NT2/D1 (cell line): ENCODE measurements around the gene ESCO1.

Source experiments
- DNase-seq: peaks from one replicate; pipeline ENCODE4 v3.0.0-alpha.2; 2011; ENCODE audit warnings: low read depth, low spot score
- H3K27me3 ChIP-seq: 2 replicates; pipeline ENCODE4 v1.6.0; 2011; ENCODE audit warnings: mild to moderate bottlenecking; ENCODE audit not compliant: insufficient read length, insufficient read depth
- H3K36me3 ChIP-seq: 2 replicates; pipeline ENCODE4 v1.6.1; 2011; ENCODE audit warnings: mild to moderate bottlenecking, low read length, mixed read lengths; ENCODE audit not compliant: insufficient read depth, insufficient read length
- H3K4me1 ChIP-seq: 2 replicates; pipeline ENCODE4 v1.5.1; 2011; ENCODE audit not compliant: insufficient read depth, insufficient read length
- H3K4me3 ChIP-seq: 2 replicates; pipeline ENCODE4 v1.5.1; 2011; ENCODE audit warnings: low read depth; ENCODE audit not compliant: insufficient read length
- H3K9ac ChIP-seq: 2 replicates; pipeline ENCODE4 v1.6.0; 2011; ENCODE audit warnings: low read depth; ENCODE audit not compliant: insufficient read length
- H3K9me3 ChIP-seq: 2 replicates; pipeline ENCODE4 v1.5.1; 2011; ENCODE audit warnings: mild to moderate bottlenecking, low read length; ENCODE audit not compliant: insufficient read depth
- SUZ12 ChIP-seq: IDR thresholded peaks from 2 replicates; pipeline ENCODE4 v1.6.1; 2011; ENCODE audit not compliant: insufficient read length, insufficient read depth; ENCODE audit errors: extremely low read depth
- YY1 ChIP-seq: IDR thresholded peaks from 2 replicates; pipeline ENCODE4 v1.6.1; 2011; ENCODE audit not compliant: insufficient read length, insufficient read depth
- ZNF274 ChIP-seq: IDR thresholded peaks from 2 replicates; pipeline ENCODE4 v1.6.1; 2011; ENCODE audit warnings: mild to moderate bottlenecking, low read depth, low read length

The ESCO1 gene

DNA sequence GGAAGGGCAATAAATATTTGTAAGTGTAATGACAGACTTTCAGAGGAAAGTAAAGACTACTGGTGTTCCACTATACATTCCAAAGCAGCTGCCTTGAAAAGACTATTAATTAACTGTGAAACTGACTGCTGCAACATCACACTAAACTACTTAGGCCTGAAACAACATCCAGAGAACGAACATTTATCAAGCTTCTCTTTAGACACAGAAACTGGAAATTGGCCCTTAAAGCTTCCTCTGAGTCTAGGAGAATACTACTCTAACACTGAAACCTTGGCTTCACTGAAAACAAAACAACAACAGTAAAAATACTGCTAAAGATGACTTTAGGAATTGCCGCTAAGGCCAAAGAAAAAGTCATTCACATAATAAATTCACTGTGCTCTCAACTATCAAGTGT is 74.6 kb downstream of the ESCO1 start:
- Histone ChIP-seq H3K27me3 (no peaks in the 10 kb centered on the region), H3K4me3 (no peak overlapping the region), H3K9me3 (no peaks in the 10 kb centered on the region), H3K4me1 (no peaks in the 10 kb centered on the region), H3K36me3 (peaks cover 21% of the 10 kb centered on the region), H3K9ac (no peak overlapping the region)
- TF ChIP-seq ZNF274 (no peak), SUZ12 (no peak), YY1 (no peak)
- no peak for DNase-seq

GRCh38 chr18:21522530-21522929 is 78.0 kb downstream of the ESCO1 start:
- peaks cover 13% of the 10 kb centered on the region for H3K36me3 ChIP-seq
- no peak for DNase-seq
- no peaks in the 10 kb centered on the region for H3K9me3 ChIP-seq
- no peak for TF ChIP-seq SUZ12
- TF ChIP-seq YY1: no peak
- no peak for TF ChIP-seq ZNF274
- H3K4me3 ChIP-seq: no peak overlapping the region
- H3K27me3 ChIP-seq: no peaks in the 10 kb centered on the region
- no peak overlapping the region for H3K9ac ChIP-seq
- no peaks in the 10 kb centered on the region for H3K4me1 ChIP-seq

- no peaks in the 10 kb centered on the region for H3K36me3 ChIP-seq
- DNase-seq: no peak
Observed at GRCh38 chr18:21513741-21514140, 86.8 kb downstream of the ESCO1 start.

GRCh38 chr18:21513292-21513691 is 87.2 kb downstream of the ESCO1 start:
- Histone ChIP-seq H3K9me3 (no peaks in the 10 kb centered on the region), H3K27me3 (no peaks in the 10 kb centered on the region), H3K36me3 (no peaks in the 10 kb centered on the region), H3K4me3 (no peak overlapping the region), H3K9ac (no peak overlapping the region), H3K4me1 (no peaks in the 10 kb centered on the region)
- TF ChIP-seq SUZ12 (no peak), ZNF274 (no peak), YY1 (no peak)
- DNase-seq: no peak

More at GRCh38 chr18:21513741-21514140, 86.8 kb downstream of the ESCO1 start:
- no peaks in the 10 kb centered on the region for H3K9me3 ChIP-seq
- no peak overlapping the region for H3K9ac ChIP-seq
- H3K27me3 ChIP-seq: no peaks in the 10 kb centered on the region
- H3K4me3 ChIP-seq: no peak overlapping the region
- no peaks in the 10 kb centered on the region for H3K4me1 ChIP-seq
- TF ChIP-seq YY1 (no peak), ZNF274 (no peak), SUZ12 (no peak)

GRCh38 chr18:21509062-21509461 is 91.4 kb downstream of the ESCO1 start:
- no peaks in the 10 kb centered on the region for H3K27me3 ChIP-seq
- no peaks in the 10 kb centered on the region for H3K9me3 ChIP-seq
- H3K9ac ChIP-seq: no peak overlapping the region
- no peak for DNase-seq
- no peaks in the 10 kb centered on the region for H3K4me1 ChIP-seq
- H3K36me3 ChIP-seq: no peaks in the 10 kb centered on the region
- no peak overlapping the region for H3K4me3 ChIP-seq
- no peak for TF ChIP-seq YY1
- no peak for TF ChIP-seq SUZ12

DNA sequence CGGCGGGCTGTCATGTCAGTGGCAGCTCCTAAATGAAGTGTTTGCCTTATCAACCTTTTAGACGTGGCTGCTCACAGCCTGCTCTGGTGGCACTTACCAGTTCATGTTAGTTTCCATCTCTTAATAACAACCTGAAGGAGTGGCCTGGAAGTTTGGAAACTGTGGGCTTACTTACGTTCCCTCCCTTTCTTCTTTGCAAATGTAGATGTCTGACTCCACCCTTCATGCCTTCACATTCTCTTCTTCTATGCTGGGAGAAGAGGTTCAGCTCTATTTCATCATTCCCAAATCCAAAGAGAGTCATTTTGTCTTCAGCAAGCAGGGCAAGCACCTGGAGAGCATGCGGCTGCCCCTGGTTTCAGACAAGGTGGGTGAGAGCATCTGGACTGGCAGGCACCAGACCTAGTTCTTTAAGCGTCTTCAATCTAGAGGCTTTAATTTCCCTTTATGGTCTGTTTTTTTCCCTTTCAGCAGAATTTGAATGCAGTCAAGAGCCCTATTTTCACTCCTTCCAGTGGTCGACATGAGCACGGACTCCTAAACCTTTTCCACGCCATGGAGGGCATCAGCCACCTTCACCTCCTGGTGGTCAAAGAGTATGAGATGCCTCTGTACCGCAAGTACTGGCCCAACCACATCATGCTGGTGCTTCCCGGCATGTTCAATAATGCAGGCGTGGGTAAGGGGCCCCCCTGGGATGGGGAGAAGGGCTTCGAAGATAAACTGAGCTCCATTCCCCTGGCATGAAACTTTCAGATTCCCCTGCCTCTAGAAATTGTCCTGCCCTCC is 92.4 kb downstream of the ESCO1 start:
- Histone ChIP-seq H3K9me3 (no peaks in the 10 kb centered on the region), H3K27me3 (no peaks in the 10 kb centered on the region), H3K36me3 (no peaks in the 10 kb centered on the region), H3K4me1 (no peaks in the 10 kb centered on the region), H3K9ac (no peak overlapping the region), H3K4me3 (no peak overlapping the region)
- DNase-seq: no peak
- TF ChIP-seq ZNF274 (no peak), YY1 (no peak), SUZ12 (no peak)

- no peak for DNase-seq
- Histone ChIP-seq H3K9me3 (no peaks in the 10 kb centered on the region), H3K4me3 (no peak overlapping the region), H3K36me3 (no peaks in the 10 kb centered on the region), H3K4me1 (no peaks in the 10 kb centered on the region), H3K9ac (no peak overlapping the region), H3K27me3 (no peaks in the 10 kb centered on the region)
- TF ChIP-seq SUZ12 (no peak), YY1 (no peak), ZNF274 (no peak)
Observed at GRCh38 chr18:21502661-21503060, 97.8 kb downstream of the ESCO1 start.
